ENCODE results near the gene DVL2. TPM values are rescaled to one million over a fixed set of nuclear protein-coding genes. Genes with fewer than 3 reads are reported as not detected.
"Not testable (repeated sequence)": the region's sequence is repeated elsewhere in the genome, so short reads cannot be mapped to it uniquely, and the experiment has no call there.

DVL2 gene
- total RNA-seq, 1 donor from 2014 or later = 51.1 TPM

DNA sequence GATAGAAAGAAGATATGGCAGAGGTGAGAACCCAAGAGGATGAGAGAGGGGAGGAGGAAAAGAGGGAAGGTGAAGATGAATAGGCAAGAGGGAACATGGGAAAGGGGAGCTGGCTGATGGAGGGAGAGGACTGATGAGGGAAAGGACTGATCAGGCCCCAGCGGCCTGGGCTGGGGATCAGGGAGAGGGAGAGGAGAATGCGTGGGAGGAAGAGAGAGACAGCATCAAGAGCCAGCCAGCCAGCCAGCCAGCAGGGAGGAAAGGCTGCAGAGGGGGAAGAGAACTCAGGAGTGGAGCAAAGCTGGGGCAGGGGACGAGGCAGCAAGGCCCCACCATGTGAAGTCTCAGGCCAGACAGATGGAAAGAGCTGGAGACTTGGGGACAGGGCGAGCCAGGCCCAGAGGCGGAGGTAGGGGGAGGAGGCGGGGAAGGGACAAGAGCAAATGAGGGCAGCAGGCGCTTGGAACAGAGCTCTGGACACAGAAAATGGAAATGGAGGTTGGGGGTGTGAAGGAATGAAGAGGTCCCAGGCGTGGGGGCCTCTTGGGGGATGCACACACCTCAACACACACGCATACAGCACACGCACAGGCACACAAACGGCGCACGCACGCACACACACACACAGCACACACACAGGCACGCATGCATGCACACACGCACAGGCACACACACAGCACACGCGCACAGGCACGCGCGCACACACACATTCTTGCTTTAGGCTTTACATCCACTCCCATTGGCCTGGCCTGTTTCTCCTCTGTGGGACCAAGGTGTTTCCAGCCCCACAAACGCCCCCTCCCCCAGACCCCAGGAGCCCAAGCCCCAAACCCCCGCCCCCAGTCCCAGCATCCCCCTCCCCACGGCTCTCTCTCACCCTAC is 27.0 kb downstream of the DVL2 start:
- intact Hi-C loops (cut with micrococcal nuclease) = no loop called here

DNA sequence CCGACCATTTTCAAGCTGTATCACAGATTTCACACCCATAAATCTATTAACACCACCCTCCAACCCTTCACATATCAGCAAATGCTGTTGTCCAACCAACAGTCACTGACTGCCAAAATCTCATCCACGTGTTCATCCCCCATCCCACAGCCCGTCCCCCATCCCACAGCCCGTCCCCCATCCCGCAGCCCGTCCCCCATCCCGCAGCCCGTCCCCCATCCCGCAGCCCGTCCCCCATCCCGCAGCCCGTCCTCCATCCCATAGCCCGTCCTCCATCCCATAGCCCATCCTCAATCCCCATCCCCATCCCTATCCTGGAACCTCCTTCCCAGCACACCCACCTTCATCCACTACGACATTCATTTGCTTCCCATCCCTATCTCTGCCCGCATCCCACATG is 28.8 kb downstream of the DVL2 start:
- intact Hi-C loops (cut with micrococcal nuclease) = loop anchor here (1.0 kb wide), 2 partner anchors 9 to 47 kb away; partner anchors contain the start of gene ELP5

DNA sequence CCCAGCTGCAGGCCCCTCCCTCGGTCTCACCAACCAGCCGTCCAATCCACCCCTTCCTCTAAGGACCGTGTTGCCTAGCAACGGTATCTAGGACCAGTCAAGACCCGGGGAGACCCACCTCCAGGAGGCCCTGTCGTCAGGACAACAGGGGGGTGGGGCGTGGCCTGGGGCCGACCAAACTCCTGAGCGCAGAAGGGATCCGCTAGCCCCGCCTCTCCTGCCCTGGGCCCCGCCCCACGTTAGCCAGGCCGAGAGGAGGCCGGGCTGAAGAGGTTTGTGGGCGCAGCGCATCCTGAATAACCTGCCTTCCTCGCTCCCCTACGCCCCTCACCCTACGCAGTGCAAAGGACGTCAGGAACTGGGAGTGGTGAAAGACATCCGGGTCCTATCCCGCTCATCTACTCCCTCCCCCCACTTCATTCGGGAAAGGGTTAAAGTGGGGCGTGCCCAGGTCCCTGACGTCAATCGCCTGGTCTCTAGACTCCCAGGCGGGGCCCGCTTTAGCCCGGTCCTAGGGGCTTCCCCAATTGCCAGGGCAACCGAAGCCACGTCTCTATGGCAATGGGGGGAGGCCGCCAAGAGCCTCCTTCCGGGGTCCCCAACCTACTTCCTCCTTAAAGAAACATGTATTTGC is 29.4 kb downstream of the DVL2 start:
- intact Hi-C loops (cut with micrococcal nuclease) = loop anchor here (1.0 kb wide), 2 partner anchors 9 to 47 kb away; partner anchors contain the start of gene ELP5

DNA sequence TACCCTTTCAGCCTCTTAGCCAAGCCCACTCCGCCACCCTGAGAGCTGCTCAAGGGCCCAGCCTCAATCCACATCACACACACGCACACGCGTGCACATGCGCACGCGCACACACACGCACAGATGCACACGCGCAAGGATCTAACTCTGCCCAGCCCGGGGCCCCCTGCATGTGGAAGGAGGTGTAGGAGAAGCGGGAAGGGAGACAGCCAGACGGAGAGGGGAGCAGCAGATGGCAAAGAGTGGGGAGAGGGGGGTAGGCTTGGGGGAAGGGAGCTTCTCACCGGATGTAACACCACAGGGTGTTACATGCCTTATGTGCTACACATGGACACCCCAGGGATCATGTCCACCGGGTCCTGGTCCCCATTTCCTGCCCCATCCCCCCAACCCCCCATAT is 30.0 kb downstream of the DVL2 start:
- intact Hi-C loops (cut with micrococcal nuclease) = no loop called here

DNA sequence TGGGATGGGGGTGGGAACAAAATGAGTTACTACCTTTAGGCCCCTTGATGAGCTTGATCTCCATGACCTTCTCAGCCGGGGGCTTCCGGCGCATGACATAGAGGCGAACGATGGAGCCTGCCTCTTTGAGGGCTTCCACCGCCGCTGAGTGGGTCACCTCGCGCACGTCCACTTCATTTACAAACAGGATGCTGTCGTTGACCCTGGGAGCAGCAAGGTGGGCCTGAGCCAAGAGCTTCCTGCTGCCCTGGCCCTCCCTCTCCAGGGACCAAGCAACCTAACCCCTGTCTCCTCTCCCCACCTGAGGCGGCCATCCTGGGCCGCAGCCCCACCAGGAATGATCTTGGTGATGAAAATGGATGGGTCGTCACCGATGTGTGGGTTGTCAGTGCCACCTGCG is 30.9 kb downstream of the DVL2 start:
- intact Hi-C loops (cut with micrococcal nuclease) = no loop called here

DNA sequence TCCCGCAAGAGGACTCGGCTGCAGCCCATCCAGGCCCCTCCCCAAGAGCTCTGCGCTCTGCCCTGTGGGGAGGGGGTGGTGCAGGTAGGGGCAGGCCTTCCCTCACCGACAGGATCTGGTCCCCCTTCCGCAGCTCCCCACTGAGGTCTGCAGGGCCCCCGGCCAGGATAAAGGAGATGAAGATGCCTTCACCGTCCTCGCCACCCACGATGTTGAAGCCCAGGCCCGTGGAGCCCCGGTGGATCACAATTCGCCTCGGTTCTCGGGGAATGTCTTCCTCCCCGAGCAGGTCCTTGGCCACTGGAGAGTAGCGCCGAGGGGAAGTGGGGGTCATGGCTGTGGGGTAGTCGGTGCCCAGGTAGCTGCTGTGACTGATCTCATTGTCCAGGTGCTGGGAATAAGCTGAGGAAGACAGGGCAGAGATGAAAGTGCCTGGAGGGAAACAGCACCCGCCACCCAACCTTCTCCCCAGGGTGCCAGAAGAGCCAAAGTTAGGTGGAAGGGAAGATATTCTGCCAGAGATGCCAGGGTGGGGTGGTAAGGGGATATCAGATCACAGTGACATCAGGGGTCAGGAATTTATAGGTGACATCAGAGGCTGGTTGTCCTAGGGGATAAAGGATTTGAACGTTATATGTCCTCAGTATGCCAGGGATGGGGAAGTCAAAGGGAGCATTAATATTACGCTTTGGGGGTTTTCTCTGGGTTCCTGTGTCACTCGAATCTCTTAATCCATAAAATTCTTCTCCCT is 37.5 kb downstream of the DVL2 start:
- intact Hi-C loops (cut with micrococcal nuclease) = no loop called here

DNA sequence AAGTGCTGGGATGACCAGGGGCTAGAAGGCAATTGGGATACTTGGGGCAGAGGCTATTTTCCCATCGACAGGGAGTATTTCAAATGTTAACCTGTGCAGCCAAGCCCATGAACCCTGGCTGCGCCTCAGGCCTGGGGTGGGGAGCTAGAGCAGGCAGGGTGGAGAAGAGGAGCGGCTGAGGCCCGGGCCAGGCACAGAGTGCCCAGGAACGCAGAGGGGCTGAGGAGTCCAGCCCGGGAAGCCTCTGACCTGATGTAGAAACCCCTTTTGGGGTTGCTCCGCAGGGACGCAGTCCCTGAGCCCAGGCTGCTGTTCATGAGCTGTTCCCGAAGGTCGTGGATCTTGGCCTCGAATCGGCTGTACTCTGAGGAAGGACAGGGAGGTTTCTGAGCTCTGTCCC is 38.3 kb downstream of the DVL2 start:
- intact Hi-C loops (cut with micrococcal nuclease) = no loop called here

DNA sequence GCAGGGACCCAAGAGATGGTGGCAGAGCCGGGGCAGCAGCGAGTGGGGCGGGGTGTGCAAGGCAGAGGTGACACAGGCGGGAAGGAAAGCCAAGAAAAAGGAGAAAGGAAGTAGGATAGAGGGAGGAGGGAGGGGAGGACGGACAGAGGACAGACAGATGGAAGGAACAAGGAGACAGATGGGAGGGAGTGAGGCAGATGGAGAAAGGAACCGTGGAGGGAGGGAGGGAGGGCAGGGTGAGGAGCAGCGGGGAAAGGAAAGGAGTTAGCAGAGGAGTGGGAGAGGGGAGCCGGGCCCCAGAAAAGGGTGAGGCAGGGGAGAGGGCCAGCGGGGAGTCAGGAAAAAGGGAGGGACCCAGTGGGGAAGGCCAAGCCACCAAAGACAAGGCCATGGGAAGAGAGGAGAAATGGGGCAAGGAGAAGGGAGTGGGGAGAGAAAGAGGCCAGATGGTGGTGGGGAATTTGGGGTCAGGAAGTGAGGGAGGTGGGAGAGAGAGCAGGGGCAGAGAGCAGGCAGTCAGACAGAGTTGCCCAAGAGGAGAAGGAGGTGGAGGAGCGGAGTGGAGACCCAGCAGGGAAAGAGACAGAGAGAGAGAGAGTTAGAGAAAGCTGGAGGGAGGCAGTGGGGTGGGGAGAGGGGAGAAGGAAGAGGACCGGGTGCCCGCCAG is 41.9 kb downstream of the DVL2 start:
- intact Hi-C loops (cut with micrococcal nuclease) = no loop called here

DNA sequence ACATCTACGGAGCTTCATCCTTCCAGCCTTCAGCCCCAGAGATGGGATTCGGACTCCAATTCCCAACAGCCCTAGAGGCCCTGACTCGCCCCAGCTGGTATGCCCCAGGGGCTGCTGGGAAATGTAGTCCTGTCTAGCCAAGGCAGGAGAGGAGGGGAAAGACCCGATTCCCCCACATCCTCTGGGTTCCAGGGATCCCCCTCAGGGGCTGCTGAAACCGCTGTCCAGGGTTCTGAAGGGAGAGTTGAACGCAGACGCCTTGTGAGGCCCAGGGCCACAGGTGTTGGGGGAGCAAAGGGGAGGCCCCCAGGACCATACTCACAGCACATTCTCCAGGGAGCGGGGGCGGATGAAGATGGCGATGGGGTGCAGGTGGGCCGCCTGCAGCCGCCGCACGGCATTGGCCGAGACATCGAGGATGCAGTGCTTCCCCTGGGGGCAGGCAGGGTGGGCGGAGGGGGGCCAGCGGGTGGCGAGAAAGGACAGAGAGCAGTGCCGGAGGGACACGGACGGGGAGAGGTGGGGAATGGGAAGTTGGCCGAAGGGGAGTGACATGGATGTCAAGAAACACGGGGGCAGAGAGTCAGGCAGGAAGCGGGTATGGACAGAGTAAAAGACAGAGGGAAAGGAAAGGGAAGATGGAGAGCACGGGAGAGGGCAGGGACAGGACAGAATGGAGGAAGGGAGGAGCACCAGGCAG is 42.6 kb downstream of the DVL2 start:
- intact Hi-C loops (cut with micrococcal nuclease) = no loop called here

DNA sequence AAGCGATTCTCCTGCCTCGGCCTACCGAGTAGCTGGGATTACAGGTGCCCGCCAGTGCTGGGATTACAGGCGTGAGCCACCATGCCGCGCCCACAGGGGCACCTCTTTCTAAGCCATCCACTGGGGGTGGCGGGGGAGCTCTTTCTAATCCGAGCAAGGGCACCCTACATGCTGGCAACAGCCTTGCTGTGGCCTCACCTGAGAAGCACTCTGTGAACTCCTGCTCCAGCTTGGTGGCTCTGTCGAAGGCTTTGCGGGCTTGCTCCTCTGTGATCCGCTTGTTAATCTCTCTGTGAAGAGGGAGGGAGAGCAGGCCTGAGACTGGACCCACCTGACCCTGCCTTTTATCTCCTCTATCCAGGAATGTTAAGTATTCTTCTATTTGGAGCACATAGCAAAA is 43.2 kb downstream of the DVL2 start:
- intact Hi-C loops (cut with micrococcal nuclease) = no loop called here

DNA sequence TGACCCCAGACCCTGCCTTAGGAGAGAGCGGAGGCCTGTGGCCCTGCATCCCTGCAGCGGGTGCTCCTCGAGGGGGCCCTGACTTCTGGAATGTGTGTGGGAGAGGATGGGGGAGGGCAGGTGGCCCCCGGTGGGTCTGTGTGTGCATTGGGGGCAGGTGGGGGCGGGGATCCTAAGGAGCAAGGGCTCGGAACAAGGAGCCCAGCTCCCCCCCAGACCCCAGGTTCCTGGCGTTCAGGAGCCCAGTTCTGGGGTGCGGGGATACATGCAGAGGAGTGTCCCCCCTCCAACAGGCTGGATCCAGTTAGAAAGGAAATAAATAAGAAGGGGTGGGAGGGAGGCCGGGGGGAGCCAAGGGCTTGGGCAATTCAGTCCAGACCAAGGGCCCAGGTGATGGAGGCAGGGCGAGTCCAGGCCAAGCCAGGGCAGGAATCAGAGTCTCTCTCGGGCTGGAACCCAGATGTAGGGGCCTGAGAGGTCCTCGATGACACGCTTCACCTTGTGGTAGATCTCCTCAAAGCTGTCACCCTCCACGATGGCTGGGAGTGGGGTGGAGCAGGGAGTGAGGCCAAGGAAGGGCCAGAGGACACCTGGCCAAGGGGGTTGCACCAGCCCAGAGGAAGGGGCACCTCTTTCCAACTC is 43.9 kb downstream of the DVL2 start:
- intact Hi-C loops (cut with micrococcal nuclease) = no loop called here

DNA sequence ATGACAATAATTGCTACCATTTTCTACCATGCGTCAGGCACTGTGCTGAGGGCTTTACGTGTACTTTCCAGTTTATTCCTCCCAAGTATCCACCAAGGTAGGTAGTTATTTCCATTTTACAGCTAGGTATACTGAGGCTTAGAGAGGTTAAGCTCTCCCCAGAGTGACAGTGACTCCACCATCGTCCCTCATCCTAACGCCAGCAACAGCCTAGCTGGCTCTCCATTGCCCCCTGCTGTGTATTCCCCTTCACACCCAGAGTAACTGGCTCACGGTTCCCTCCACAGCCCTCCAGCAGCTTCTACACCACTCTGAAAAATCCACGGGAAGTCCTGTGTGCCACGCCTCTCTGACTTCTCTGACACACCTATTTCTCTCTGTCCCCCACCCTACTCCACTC is 48.1 kb downstream of the DVL2 start:
- intact Hi-C loops (cut with micrococcal nuclease) = no loop called here

DNA sequence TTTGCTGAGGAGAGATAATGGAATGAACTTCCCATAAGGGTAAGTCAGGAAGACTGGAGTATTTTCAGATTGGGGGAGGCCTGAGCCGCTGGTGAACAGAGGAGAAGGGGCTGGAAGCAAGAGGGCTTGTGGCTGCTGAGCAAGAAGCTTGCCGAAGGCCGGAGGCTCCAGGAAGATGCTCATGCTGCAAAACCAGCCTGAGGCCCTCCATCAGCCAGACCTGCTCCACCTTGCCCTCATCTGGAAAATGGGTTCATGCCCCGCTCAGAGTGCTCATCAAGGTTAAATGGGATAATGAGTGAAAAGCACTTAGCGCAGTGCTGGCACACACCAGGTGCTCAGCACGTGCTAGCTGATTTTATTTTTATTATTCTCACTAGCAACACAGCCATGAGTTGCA is 49.7 kb downstream of the DVL2 start:
- intact Hi-C loops (cut with micrococcal nuclease) = no loop called here

DNA sequence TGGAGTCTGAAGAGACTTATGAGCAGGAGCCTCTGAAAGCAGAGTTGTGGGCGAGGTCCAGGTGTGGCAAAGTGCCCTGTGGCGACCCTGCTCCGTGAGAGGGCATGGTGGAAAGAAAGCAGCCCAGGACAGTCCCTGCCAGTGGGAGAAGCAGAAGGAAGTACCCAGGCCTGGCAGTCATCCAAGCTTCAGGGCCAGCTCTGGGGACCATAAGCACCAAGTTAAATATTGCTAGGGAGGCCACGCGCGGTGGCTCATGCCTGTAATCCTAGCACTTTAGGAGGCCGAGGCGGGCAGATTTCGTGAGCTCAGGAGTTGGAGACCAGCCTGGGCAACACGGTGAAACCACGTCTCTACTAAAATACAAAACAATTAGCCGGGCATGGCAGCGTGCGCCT is 50.2 kb downstream of the DVL2 start:
- intact Hi-C loops (cut with micrococcal nuclease) = no loop called here

DNA sequence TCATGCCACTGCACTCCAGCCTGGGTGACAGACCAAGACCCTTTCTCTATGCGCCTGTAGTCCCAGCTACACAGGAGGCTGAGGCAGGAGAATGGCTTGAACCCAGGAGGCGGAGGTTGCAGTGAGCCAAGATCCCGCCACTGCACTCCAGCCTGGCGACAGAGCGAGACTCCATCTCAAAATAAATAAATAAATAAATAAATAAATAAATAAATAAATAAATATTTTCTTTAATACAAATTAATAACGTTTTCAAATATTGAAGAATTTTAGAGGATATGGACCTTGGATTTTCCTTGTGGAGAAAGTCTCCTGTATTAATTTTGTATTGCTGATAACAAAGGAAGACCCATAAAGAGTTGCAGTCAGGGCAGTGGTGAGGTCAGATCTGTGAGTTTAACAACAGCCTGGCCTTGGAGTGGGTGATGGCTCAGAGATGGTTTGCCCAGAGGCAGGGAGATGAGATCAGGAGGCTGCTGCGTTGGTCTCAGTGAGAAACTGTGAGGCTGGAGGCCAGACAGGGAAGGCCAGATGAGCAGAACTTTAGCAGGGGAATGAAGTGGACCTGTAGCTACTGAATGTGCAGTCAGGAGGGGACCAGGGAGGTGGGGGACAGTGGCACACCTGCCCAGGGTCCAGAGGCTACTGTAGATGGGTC is 50.8 kb downstream of the DVL2 start:
- intact Hi-C loops (cut with micrococcal nuclease) = no loop called here

DNA sequence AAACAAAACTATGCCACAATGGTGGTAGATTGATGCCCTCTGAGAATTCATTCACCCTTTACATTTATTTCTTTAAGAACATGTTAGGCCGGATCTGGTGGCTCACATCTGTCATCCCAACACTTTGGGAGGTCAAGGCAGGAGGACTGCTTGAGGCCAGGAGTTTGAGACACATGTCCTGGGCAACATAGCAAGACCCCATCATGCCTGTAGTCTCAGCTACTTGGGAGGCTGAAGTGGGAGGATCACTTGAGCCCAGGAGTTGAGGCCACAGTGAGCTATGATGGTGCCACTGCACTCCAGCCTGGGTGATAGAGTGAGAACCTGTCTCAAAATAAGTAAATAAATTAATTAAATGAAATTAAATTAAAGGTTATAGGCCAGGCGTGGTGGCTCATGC is 52.2 kb downstream of the DVL2 start:
- intact Hi-C loops (cut with micrococcal nuclease) = not testable (repeated sequence)

DNA sequence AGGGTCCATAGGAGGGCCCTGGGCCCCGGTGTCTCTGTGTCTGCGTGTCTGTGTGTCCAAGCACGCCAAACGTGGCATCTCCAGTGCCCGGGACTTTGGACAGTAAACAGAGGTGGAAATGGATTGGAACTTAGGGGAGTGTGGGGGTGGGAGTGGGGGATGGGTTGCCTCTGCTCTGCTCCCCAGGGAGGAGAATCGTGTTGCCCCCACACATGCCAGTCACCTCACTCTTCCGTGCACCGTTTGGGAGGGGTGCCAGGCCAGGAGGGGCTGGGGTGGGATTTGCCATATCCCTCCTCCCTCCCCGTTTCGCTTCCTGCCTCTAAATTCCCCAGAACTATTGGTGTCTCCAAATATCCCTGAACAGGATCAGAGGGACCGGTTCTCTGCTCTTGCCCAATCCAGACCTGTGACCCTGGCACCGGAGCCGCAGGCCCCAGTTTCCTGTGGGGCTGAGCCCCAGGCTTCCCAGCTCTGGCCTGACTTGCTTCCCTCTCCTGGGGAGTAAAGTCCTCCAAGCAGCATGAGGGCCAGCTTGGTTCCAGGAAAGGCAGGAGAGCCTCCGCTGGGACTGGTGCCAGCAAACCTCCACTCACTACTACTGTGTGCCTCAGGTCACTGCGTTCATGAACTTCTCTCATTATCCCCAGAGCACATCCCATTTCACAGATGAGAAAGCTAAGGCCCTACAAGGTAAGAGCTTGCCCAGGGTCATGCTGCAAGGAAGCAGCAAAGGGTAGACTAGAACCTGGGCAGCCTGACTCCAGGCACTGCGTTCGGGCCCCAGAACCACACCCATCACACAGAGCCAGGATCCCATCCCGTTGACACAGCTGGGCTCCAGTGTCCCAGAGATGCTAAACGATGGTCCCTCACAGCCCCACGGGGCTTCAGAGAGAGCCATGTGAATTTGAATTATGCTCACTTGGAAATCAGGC is 54.7 kb downstream of the DVL2 start, which contains the start of gene ASGR1:
TSS of gene ASGR1 (minus strand) at position 54 of the 938 bp plus-strand sequence. CDS start 807 bp downstream, outside the sequence.
- intact Hi-C loops (cut with micrococcal nuclease) = no loop called here

DNA sequence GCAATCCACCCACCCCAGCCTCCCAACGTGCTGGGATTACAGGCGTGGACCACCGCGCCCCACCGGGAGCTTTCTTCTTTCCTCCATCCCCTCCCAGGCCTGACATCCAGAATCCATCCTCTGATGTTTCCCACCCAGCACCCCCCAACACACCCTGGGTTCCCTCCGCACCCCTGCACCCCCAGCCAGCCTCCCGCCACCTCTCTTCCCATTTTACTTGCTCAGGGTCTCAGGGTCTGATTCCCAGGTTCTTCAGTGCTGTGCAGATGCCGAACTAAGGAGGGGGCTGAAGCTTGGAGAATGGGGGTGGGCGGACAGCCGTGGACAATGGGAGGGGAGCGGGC is 55.4 kb downstream of the DVL2 start:
- intact Hi-C loops (cut with micrococcal nuclease) = no loop called here
